Retina (tissue), 1 donor: ENCODE data around the gene GAREM2.
"Not testable (repeated sequence)": the region's sequence is repeated elsewhere in the genome, so short reads cannot be mapped to it uniquely, and the experiment has no call there.

Experiments used
- DNase-seq: peaks from one replicate; pipeline ENCODE4 v3.0.0-alpha.2; 2016

Gene GAREM2

GRCh38 chr2:26172871-26173775 lies at the start of gene GAREM2:
Gene GAREM2 (plus strand): TSS chr2:26173088. CDS start chr2:26173221, 133 bp downstream.
- DNase-seq: peak; percentile 46

- DNase-seq: no peak
These were observed 49.5 kb upstream of the GAREM2 start for GRCh38 chr2:26123426-26123825.

DNA sequence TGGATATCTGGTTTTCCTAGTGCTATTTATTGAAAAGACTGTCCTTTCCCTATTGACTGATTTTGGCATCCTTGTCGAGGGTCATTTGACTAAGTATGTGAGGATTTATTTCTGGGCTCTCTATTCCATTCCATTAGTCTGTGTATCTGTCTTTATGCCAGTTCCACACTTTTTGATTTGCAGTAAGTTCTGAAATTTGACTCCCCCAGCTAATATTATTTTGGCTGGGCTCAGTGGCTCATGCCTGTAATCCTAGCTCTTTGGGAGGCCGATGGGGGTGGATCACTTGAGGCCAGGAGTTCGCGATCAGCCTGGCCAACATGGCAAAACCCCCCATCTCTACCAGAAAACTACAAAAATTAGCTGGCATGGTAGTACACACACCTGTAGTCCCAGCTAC lies 46.8 kb upstream of the GAREM2 start:
- no peak for DNase-seq

- DNase-seq: no peak
These were observed 44.7 kb upstream of the GAREM2 start for GRCh38 chr2:26128176-26128575.

DNA sequence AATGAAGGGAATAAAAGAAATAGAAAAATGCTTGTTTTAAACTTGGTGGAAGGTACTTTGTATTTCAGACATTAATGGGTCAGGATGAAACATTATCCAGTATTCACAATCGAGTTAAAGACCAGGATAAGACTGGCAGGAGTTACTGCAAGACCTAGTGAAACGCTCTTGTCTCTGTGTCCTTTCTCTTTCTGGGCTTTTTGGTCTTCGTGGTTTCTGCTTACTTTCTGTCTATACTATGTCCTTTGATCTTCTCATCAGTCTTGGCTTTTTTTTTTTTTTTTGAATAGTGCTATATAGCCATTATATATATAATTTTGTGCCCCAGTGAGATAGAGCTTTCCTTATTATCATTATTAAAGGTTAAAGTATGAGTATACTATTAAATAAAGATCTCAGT lies 42.1 kb upstream of the GAREM2 start:
- no peak for DNase-seq

DNA sequence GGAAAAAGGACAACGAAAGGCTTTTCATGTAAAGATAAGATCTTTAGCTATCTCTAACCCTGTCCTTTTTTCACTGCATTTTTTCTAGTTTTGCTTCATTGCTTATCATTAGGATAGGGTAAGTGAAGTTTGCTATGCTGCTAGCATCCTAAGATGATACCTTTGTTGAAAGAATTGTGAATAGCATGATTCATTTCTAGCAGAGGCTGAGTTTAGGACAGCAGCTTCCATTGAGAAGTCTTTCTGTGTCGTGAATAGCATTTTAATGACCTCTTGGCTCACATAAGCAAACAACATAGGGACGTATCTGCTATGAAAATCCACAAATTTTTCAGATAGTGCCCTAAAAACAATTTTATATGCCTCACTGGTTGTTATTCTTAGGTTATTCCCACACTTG lies 36.4 kb upstream of the GAREM2 start:
- no peak for DNase-seq

DNA sequence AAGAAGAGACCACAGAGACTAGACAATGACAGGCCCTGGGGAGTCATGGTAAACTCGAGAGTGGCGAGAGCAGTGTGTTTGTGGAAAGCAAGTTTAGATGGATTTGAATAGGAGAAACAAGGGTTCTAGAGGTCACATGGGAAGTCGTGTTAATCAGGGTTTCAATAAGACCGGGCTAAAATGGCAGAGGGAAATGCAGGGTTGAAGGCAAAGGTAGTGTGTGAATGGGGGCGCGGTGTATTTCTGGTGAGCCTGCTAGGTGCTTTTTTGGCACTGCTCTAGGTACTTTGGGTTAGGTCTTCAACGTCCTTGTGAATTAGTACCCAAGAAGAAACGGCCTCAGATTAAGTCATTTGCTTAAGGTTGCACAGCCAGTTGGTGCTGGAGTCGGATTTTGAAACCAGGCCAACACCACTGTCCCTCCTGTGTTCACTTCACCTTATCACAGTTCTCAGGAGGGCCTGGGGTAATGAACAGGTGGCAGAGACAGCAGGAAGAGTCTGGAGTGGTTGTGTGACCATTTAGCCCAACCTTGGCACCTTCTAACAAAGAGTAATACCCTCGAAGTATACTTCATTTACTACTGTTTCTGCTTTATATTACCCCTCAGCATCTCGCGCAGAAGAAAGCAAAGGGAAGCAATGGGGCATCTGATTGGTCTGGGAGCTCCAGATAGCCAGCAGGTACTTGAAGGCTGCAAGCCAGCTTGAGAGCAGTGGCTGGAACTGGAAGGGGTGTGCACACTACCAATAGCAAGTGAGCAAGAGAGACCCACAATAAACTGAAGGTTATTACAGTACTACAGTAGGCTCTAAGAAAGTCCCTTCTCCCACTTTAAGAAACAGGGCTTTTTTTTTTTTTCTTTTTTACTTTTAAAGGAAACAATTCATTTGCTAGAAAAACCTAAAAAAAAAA lies 33.4 kb upstream of the GAREM2 start:
- DNase-seq: no peak

DNA sequence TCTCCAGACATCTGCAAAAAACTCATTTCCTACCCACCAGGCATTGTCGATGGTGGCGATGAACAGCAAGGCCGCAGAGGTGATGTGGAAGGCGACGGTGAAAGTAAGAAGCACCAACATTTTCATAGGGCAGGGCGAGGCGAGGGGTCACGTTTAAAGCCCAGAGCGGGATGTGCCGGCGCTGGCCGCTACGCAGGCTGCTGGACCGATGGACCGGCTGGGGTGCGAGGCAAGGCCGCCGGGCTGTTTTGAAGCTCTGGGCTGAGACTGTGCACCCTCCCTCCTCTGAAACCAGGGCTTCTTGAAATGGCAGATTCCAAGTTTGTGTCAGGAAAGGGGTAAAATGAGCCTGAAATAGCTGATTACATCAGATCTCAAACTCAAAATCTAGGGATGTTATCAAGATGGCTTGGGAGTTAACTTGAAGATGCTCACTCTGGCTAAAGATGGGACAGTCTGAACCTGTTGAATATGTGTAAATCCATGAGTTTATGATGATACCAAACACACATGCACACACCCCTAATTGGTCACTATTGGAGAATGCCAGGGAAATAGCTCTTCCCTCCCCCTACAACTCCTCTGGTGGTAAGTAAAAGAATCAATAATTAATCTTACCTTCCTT lies 31.6 kb upstream of the GAREM2 start:
- DNase-seq: no peak

- DNase-seq: no peak
These were observed 28.9 kb upstream of the GAREM2 start for GRCh38 chr2:26144031-26144430.

DNA sequence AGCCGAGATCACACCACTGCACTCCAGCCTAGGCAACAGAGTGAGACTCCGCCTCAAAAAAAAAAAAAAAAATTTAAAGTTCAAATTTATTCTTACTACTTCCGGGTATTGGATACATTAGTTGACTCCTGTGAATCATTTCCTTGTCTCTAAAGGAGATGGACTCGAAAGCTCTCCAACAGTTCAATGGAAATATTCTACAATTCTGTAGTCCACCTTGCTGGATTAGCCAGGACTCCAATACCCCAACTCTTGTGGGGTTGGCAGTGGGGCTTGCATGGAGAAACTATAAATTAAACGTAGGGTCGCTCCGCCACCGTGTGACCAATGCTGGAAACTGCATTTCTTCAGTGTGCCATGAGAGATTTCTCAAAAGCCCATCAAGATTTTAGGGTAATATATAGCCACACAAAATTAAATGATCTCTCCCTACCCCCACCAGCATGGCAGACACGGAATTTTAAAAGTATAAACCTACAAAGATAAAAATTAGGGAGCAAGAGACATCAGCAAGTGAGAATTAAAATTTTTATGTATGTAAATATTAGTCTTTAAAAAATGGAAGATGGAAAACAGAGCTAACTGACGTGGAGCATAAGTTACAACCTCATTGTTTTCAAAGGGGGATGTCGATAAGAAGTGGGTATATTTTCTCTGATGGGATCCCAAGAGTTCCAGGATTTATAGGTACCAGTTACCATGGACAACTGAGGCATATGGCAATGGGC lies 27.8 kb upstream of the GAREM2 start:
- DNase-seq: peak; percentile 61

GRCh38 chr2:26148501-26148900 lies 24.4 kb upstream of the GAREM2 start:
- no peak for DNase-seq

DNA sequence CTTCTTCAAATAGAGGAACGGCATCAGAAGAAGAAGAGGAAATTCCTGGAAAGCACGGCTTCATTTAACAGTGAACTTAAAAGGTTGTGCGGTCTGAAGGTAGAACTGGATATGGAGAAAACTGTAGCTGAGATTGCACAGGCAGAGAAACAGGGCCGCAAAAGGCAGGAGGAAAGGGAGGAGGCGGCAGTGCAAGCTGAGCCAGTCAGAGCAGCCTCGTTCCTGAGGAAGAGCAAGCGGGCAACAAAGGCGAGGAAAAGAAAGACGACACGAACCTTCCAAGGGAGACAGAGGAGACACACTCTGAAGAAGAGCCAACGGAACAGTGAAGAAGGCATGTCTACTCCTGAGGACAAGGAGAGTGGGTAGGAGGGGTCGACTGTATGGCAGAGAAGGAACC lies 22.6 kb upstream of the GAREM2 start:
- no peak for DNase-seq

DNA sequence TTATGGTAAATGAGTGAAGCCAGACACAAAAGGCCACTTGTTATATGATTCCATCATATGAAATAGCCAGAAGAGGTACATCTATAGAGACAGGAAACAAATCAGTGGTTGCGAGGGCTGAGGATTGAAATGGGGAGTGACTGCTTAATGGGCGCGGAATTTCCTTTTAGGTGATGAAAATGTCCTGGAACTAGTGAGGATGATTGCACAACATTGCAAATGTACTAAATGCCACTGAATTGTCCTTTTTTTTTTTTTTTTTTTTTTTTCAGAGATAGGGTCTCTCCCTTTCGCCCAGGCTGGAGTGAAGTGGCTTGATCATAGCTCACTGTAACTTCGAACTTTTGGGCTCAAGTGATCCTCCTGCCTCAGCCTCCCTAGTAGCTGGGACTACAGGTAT lies 15.3 kb upstream of the GAREM2 start:
- no peak for DNase-seq

DNA sequence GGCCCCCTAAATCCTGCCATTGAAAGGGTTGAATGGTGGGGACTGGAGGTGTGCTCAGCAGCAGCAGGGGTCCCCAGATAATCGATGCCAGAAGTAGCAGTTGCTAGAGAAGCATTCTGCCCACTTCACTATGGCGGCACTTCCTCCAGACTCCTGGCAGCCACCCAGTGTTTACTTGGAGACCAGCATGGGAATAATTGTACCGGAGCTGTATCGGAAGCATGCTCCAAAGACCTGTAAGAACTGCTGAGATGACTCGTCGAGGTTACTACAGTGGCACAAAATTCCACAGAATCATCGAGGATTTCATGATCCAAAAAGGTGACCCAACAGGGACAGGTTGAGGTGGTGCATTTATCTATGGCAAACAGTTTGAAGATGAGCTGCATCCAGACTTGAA lies 11.0 kb upstream of the GAREM2 start:
- DNase-seq: no peak

GRCh38 chr2:26162963-26163362 lies 9.9 kb upstream of the GAREM2 start:
- no peak for DNase-seq

- DNase-seq: no peak
These were observed 8.7 kb upstream of the GAREM2 start for GRCh38 chr2:26164231-26164630.

GRCh38 chr2:26164641-26165211 lies 8.2 kb upstream of the GAREM2 start:
- DNase-seq: no peak

DNA sequence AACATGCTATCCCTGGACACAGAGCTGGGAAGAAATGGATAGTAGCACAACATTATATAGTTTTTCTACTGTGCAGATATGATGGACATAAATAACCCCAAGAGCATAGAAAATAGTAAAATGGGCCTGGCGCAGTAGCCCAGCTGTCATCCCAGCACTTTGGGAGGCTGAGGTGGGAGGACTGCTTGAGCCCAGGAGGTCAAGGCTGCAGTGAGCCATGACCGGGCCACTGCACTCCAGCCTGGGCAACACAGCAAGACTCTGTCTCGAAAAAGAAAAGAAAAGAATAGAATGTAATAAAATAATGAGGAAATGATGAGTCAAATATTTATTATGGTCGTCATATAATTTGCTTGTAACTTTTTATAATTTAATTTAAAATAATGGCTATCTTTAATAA lies 7.5 kb upstream of the GAREM2 start:
- DNase-seq: no peak

DNA sequence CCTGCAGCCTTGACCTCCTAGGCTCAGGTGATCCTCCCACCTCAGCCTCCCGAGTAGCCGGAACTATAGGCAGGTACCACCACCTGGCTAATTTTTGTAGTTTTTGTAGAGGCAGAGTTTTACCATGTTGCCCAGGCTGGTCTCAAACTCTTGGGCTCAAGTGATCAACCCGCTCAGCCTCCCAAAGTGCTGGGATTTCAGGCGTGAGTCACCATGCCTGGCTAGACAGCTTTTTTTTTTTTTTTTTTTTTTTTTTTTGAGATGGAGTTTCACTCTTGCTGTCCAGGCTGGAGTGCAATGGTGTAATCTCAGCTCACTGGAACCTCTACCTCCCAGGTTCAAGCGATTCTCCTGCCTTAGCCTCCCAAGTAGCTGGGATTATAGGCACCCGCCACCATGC lies 6.3 kb upstream of the GAREM2 start:
- DNase-seq: not testable (repeated sequence)

DNA sequence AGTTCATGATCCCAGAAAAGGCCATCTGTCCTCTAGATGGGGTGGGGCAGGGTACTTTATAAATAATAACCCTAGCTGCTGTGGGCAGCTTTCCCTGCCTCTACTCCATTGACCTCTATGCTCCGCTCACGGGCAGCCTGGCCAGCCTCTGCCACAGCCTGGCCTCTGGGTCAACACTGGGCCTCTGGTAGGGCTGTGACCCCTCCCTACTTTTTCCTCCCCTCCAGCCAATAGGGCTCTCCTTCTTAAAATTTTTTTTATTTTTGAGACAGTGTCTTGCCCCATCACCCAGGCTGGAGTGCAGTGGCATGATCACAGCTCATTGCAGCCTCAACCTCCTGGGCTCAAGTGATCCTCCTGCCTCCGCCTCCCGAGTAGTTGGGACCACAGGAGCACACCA lies 4.1 kb upstream of the GAREM2 start:
- no peak for DNase-seq

- peak; percentile 9 for DNase-seq
These were observed 3.7 kb upstream of the GAREM2 start for GRCh38 chr2:26169226-26169625.

DNA sequence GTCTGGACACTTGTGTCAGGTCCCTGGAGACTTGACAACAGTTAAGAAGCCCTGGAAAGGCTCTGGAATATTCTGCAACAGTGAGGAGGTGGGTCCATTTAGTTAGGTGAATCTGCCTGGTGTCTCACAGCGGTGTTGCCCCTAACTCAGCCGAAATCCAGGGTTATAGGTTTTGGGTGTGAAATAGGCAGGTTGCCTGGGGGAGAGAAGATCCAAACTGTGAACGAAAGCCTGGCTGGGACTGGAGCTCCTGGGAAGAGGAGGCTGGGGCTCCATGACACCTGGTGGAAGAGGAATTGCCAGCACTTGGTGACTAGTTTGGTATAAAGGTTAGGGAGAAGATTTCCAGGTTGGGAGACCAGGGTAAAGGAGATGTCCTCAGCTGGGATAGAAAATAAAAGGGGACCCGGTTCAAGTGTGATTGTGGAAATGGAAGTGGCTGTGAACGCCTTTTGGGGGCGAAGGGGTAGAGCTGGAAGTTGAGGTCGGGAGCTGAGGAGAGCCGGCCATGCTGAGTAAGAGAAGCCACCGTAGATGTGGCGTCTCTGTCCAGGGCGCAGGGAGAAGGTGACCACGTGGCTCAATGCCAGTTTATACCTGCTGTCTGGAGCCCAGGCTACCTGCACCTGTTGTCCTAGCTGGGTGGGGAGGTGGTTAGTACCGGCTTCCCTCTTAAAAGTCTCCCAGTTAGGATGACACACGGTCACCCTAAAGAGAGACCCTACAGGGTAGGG lies 3.0 kb upstream of the GAREM2 start:
- no peak for DNase-seq
